AG04450 (cell line): ENCODE measurements around the gene ADH6. TPM values are rescaled to one million over a fixed set of nuclear protein-coding genes. Genes with fewer than 3 reads are reported as not detected.

Source experiments
- CTCF ChIA-PET: fragments of 300-600, 350-600 bp; formaldehyde crosslinking; extraction: SDS; loops from one replicate; lab custom pipeline; 2022; ENCODE audit warnings: antibody characterized with exemption, inconsistent platforms; lab: Charles Lee
- POLR2A ChIA-PET: fragments of 350-600 bp; formaldehyde crosslinking; extraction: SDS; loops from one replicate; lab custom pipeline; 2021; ENCODE audit warnings: antibody characterized with exemption, inconsistent platforms; lab: Yijun Ruan, JAX
- DNase-seq: peaks from one replicate; pipeline ENCODE4 v3.0.0-alpha.2; 2011; ENCODE audit warnings: low read depth, low spot score
- H3K27ac ChIP-seq: one replicate; pipeline ENCODE4 v1.5.1; 2012; ENCODE audit warnings: low read depth, low read length, control low read depth
- H3K27me3 ChIP-seq: one replicate; pipeline ENCODE4 v1.6.0; 2012; ENCODE audit warnings: low read length; ENCODE audit not compliant: control insufficient read depth, insufficient read depth
- H3K4me3 ChIP-seq: 2 replicates; pipeline ENCODE4 v1.5.1; 2011; ENCODE audit warnings: mild to moderate bottlenecking, low read depth, low read length, control low read depth
- H3K9me3 ChIP-seq: 2 replicates; pipeline ENCODE4 v1.5.1; 2012; ENCODE audit warnings: low read length; ENCODE audit not compliant: control insufficient read depth, insufficient read depth
- CTCF ChIP-seq: IDR thresholded peaks from 2 replicates; pipeline ENCODE4 v1.5.1; 2011; ENCODE audit warnings: low read depth, low read length, control low read depth, inconsistent platforms
- polyA plus RNA-seq: library from polyadenylated mRNA; depleted of rRNA; stranded (reverse); fragments of >200 nt; gene quantifications from 2 replicates; pipeline ENCODE4 v1.2.3, GENCODE V29; 2011; rRNA removed

The ADH6 gene
- polyA plus RNA-seq, 1 experiment, result 0.02 TPM

GRCh38 chr4:99154658-99155342 lies 64.2 kb downstream of the ADH6 start:
- CTCF ChIA-PET, result interaction anchor here (0.6 kb wide), 1 partner anchor 37 kb away, joined by 3 read pairs; no protein-coding TSS in a partner anchor
- POLR2A ChIA-PET, result no interaction called here
- no peak for TF ChIP-seq CTCF

More at GRCh38 chr4:99154658-99155342, 64.2 kb downstream of the ADH6 start:
- Histone ChIP-seq H3K9me3 (no peaks in the 10 kb centered on the region), H3K27me3 (no peaks in the 10 kb centered on the region), H3K27ac (no peak overlapping the region), H3K4me3 (no peak overlapping the region)
- no peak for DNase-seq

Other genes with a start within 250 kb of the ADH6 start
- 58.4 and 74.0 TPM in 2 replicates for gene METAP1, start 223.5 kb downstream of the ADH6 start, polyA plus RNA-seq
- 349 and 437 TPM in 2 replicates for gene ADH5, start 130.5 kb downstream of the ADH6 start, polyA plus RNA-seq
- not detected in 2 replicates for gene ADH4, start 74.9 kb downstream of the ADH6 start, polyA plus RNA-seq
- gene ADH1A, start 71.7 kb upstream of the ADH6 start, polyA plus RNA-seq, result not detected in 2 replicates
- 26.1 and 29.1 TPM in 2 replicates for gene ADH1B, start 102.2 kb upstream of the ADH6 start, polyA plus RNA-seq
- 0.77 and 0.88 TPM in 2 replicates for gene ADH1C, start 133.5 kb upstream of the ADH6 start, polyA plus RNA-seq
- not detected in 2 replicates for gene ADH7, start 216.1 kb upstream of the ADH6 start, polyA plus RNA-seq